Naive thymus-derived CD4-positive, alpha-beta T cell (primary cell): ENCODE data around the gene MAPKAPK2. TPM values are rescaled to one million over a fixed set of nuclear protein-coding genes. Genes with fewer than 3 reads are reported as not detected.
"Not testable (repeated sequence)": the region's sequence is repeated elsewhere in the genome, so short reads cannot be mapped to it uniquely, and the experiment has no call there.

Experiments used
- ATAC-seq: fragments of 150-1000 bp; cut with Tn5 transposase; 2 replicates; pipeline ENCODE4 v1.10.0; 2021; ENCODE audit warnings: mild to moderate bottlenecking, moderate library complexity
- CTCF ChIA-PET: fragments of 350-600 bp; sonication (Branson Sonifier 250); formaldehyde crosslinking; loops from one replicate; lab custom pipeline; 2021; ENCODE audit warnings: antibody characterized with exemption; lab: Charles Lee
- POLR2A ChIA-PET: fragments of 350-600 bp; sonication (Branson Sonifier 250); formaldehyde crosslinking; loops from one replicate; lab custom pipeline; 2021; ENCODE audit warnings: antibody characterized with exemption, inconsistent platforms; lab: Charles Lee
- DNase-seq, 9 donors: peaks; one replicate each; pipeline versions ENCODE4 v3.0.0 to v3.0.0-alpha.2; 2020 to 2022; ENCODE audit warnings: mixed read lengths in 1 of 9
- H3K27ac ChIP-seq: one replicate; pipeline ENCODE4 v1.7.0; 2013; ENCODE audit warnings: mild to moderate bottlenecking, low read depth, low read length, moderate library complexity
- H3K27me3 ChIP-seq, 2 donors: one replicate each; pipeline ENCODE4 v1.7.0; 2013; ENCODE audit warnings: low read length in 2 of 2, mild to moderate bottlenecking in 2 of 2, moderate library complexity in 2 of 2; ENCODE audit not compliant: control insufficient read depth in 2 of 2, insufficient read depth in 2 of 2
- H3K36me3 ChIP-seq, 3 experiments: 1 replicate in 2 of 3; 2 replicates in 1 of 3; pipeline ENCODE4 v1.7.0; 2013; ENCODE audit warnings: low read length in 3 of 3, mild to moderate bottlenecking in 3 of 3, moderate library complexity in 1 of 3; ENCODE audit not compliant: insufficient read depth in 3 of 3, control insufficient read depth in 2 of 3
- H3K4me1 ChIP-seq, 2 donors: one replicate each; pipeline ENCODE4 v1.7.0; 2013; ENCODE audit warnings: low read length in 2 of 2, mild to moderate bottlenecking in 2 of 2, moderate library complexity in 1 of 2; ENCODE audit not compliant: control insufficient read depth in 2 of 2, insufficient read depth in 2 of 2
- H3K4me3 ChIP-seq: 2 replicates; pipeline ENCODE4 v1.7.0; 2013; ENCODE audit warnings: mild to moderate bottlenecking, low read length
- H3K9me3 ChIP-seq, 3 experiments: 1 replicate in 2 of 3; 2 replicates in 1 of 3; pipeline ENCODE4 v1.7.0; 2013; ENCODE audit warnings: low read length in 3 of 3; ENCODE audit not compliant: control insufficient read depth in 2 of 3
- H3K27ac Mint-ChIP-seq, 9 donors: one replicate each; pipeline ENCODE4 v1.8.0; 2020 to 2022; ENCODE audit warnings: mixed read lengths in 9 of 9, mild to moderate bottlenecking in 8 of 9, moderate library complexity in 5 of 9, inconsistent platforms in 2 of 9
- H3K27me3 Mint-ChIP-seq, 5 donors: one replicate each; pipeline ENCODE4 v1.8.0; 2021 to 2022; ENCODE audit warnings: mixed read lengths in 5 of 5, mild to moderate bottlenecking in 1 of 5
- H3K36me3 Mint-ChIP-seq, 5 donors: one replicate each; pipeline ENCODE4 v1.8.0; 2020 to 2022; ENCODE audit warnings: mixed read lengths in 5 of 5, mild to moderate bottlenecking in 3 of 5, inconsistent platforms in 1 of 5
- H3K4me1 Mint-ChIP-seq, 7 donors: one replicate each; pipeline ENCODE4 v1.8.0; 2020 to 2022; ENCODE audit warnings: mixed read lengths in 7 of 7, mild to moderate bottlenecking in 3 of 7, inconsistent platforms in 1 of 7
- H3K4me3 Mint-ChIP-seq, 10 donors: one replicate each; pipeline ENCODE4 v1.8.0; 2020 to 2022; ENCODE audit warnings: mild to moderate bottlenecking in 10 of 10, mixed read lengths in 10 of 10, moderate library complexity in 6 of 10, inconsistent platforms in 2 of 10
- H3K9me3 Mint-ChIP-seq, 11 donors: one replicate each; pipeline ENCODE4 v1.8.0; 2020 to 2022; ENCODE audit warnings: mixed read lengths in 11 of 11, mild to moderate bottlenecking in 4 of 11, inconsistent platforms in 1 of 11, moderate library complexity in 1 of 11
- intact Hi-C, 2 donors: fragments of 100-400 bp; cut with micrococcal nuclease; formaldehyde crosslinking; loops; one replicate each; pipeline ENCODE4 v1.15.1; 2023
- polyA plus RNA-seq, 2 donors: library from polyadenylated mRNA; unstranded; fragments of 300-500 nt; fragmentation: Illumina TruSeq; gene quantifications; one replicate each; pipeline ENCODE4 v1.2.3, GENCODE V29; 2021
- total RNA-seq, 6 experiments: library from RNA in 5 of 6; stranded (reverse) in 5 of 6; gene quantifications; 1 replicate in 5 of 6; 2 replicates in 1 of 6; pipeline ENCODE4 v1.2.3 and lab custom pipeline; 2021 to 2026

MAPKAPK2 gene
- total and polyA plus RNA-seq, 7 experiments from 2014 or later, result 1.4 to 123 (median 53.2) TPM

DNA sequence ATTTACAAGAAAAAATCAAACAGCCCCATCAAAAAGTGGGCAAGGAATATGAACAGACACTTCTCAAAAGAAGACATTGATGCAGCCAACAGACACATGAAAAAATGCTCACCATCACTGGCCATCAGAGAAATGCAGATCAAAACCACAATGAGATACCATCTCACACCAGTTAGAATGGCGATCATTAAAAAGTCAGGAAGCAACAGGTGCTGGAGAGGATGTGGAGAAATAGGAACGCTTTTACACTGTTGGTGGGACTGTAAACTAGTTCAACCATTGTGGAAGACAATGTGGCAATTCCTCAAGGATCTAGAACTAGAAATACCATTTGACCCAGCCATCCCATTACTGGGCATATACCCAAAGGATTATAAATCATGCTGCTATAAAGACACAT lies 42.6 kb upstream of the MAPKAPK2 start:
- H3K9me3 ChIP-seq, H3K4me3 ChIP-seq, H3K27ac ChIP-seq, intact Hi-C loops, H3K4me3 Mint-ChIP-seq, H3K4me1 ChIP-seq, H3K36me3 Mint-ChIP-seq, H3K36me3 ChIP-seq, H3K27me3 ChIP-seq, ATAC-seq, H3K27me3 Mint-ChIP-seq, H3K4me1 Mint-ChIP-seq, DNase-seq, H3K9me3 Mint-ChIP-seq, H3K27ac Mint-ChIP-seq, POLR2A ChIA-PET: not testable (repeated sequence)
- CTCF ChIA-PET, result interaction anchor here (0.9 kb wide), 1 partner anchor 9 kb away, joined by 4 read pairs; no protein-coding TSS in a partner anchor

DNA sequence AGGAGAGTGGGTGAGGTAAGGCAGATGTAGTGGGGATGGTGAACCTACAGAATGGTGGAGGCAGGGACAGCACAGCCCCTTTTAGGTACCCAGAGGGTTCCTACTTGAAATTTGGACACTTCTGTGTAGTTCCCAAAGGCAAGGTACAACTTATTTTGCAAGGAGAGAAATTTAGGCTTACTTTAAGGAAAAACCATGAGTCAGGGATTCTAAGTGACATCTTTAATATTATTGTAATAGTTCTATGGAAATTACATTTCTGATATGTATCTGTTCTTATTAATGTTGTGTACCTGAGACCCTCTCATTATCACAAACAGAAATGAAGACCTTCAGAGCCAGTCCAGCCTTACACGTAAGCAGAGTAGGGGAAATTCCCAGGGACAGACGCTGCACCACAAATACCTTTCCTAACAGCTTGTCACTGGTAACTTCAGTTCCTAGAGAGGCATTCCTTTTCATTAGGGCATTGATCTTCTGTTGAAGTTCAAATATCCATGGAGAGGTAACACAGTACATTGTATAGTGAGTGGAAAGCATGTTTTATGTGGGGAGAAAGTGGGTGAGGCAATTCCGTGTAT lies 41.5 kb upstream of the MAPKAPK2 start:
- H3K4me3 Mint-ChIP-seq, result no peak overlapping the region
- ChIA-PET POLR2A (no interaction called here), CTCF (interaction anchor here (1.6 kb wide), 1 partner anchor 20 kb away, joined by 4 read pairs; no protein-coding TSS in a partner anchor)
- DNase-seq, result no peak
- Histone ChIP-seq H3K27ac (no peak overlapping the region), H3K4me1 (no peaks in the 10 kb centered on the region), H3K27me3 (no peaks in the 10 kb centered on the region), H3K9me3 (no peaks in the 10 kb centered on the region), H3K36me3 (no peaks in the 10 kb centered on the region), H3K4me3 (no peak overlapping the region)
- peaks cover 0 to 4% (median 0%) of the 10 kb centered on the region in 5 donors for H3K27me3 Mint-ChIP-seq
- no peak for ATAC-seq
- H3K27ac Mint-ChIP-seq, result no peak overlapping the region
- no peaks in the 10 kb centered on the region for H3K9me3 Mint-ChIP-seq
- H3K4me1 Mint-ChIP-seq, result no peaks in the 10 kb centered on the region
- intact Hi-C loops, result no loop called here
- H3K36me3 Mint-ChIP-seq, result peaks cover 0 to 13% (median 0%) of the 10 kb centered on the region in 5 donors

DNA sequence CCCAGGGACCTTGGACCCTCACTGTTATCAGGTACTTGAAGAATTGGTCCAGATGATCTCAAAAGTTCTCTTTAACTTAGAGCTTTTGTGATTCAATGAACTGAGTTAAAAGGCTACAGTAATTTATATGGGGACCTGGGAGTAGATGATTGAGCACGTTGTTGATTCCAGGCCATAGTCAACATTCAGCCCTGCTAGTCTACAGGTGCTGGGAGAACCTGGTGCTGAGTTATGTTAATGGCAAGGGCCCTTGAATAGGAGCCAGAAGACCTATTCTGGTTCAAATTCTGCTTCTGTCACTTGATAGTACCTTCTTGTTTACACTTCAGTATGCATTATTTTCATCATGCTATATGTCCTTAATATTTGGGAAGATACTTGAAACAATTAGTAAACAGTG lies 38.2 kb upstream of the MAPKAPK2 start:
- H3K4me1 ChIP-seq, result no peaks in the 10 kb centered on the region
- no peaks in the 10 kb centered on the region for H3K36me3 ChIP-seq
- Mint-ChIP-seq H3K27ac (no peak overlapping the region), H3K9me3 (no peaks in the 10 kb centered on the region), H3K4me3 (no peak overlapping the region), H3K36me3 (peaks cover 0 to 22% (median 0%) of the 10 kb centered on the region in 5 donors), H3K4me1 (no peaks in the 10 kb centered on the region), H3K27me3 (peaks cover 0 to 4% (median 0%) of the 10 kb centered on the region in 5 donors)
- CTCF ChIA-PET, result interaction anchor here (0.6 kb wide), 1 partner anchor 203 kb away, joined by 3 read pairs; no protein-coding TSS in a partner anchor
- H3K4me3 ChIP-seq, result no peak overlapping the region
- H3K27me3 ChIP-seq, result no peaks in the 10 kb centered on the region
- POLR2A ChIA-PET, result no interaction called here
- intact Hi-C loops, result no loop called here
- H3K9me3 ChIP-seq, result no peaks in the 10 kb centered on the region
- no peak overlapping the region for H3K27ac ChIP-seq
- DNase-seq (no peak), ATAC-seq (no peak)

DNA sequence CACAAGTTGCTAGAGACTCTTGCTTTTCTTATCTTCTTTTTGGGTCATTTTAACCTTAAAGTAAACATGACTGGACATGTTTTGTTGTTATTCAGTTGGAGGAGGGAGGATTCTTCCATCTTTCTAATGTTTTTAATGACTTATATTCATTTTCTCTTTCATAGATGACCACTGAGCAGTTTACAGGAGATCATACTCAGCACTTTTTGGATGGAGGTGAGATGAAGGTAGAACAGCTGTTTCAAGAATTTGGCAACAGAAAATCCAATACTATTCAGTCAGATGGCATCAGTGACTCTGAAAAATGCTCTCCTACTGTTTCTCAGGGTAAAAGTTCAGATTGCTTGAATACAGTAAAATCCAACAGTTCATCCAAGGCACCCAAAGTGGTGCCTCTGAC lies 37.5 kb upstream of the MAPKAPK2 start:
- no peaks in the 10 kb centered on the region for H3K9me3 Mint-ChIP-seq
- H3K4me1 Mint-ChIP-seq, result no peaks in the 10 kb centered on the region
- DNase-seq, result no peak
- H3K4me3 Mint-ChIP-seq, result no peak overlapping the region
- H3K27me3 Mint-ChIP-seq, result peaks cover 0 to 4% (median 0%) of the 10 kb centered on the region in 5 donors
- intact Hi-C loops, result no loop called here
- no peak overlapping the region for H3K27ac ChIP-seq
- H3K36me3 Mint-ChIP-seq, result peaks cover 0 to 26% (median 0%) of the 10 kb centered on the region in 5 donors
- no peaks in the 10 kb centered on the region for H3K36me3 ChIP-seq
- CTCF ChIA-PET, result interaction anchor here (0.6 kb wide), 1 partner anchor 792 kb away, joined by 3 read pairs; no protein-coding TSS in a partner anchor
- POLR2A ChIA-PET, result no interaction called here
- H3K27ac Mint-ChIP-seq, result no peak overlapping the region
- H3K27me3 ChIP-seq, result no peaks in the 10 kb centered on the region
- no peaks in the 10 kb centered on the region for H3K4me1 ChIP-seq
- H3K9me3 ChIP-seq, result no peaks in the 10 kb centered on the region
- H3K4me3 ChIP-seq, result no peak overlapping the region
- ATAC-seq, result no peak

- intact Hi-C loops, result no loop called here
These were observed 35.3 kb upstream of the MAPKAPK2 start for GRCh38 chr1:206649261-206649921.

DNA sequence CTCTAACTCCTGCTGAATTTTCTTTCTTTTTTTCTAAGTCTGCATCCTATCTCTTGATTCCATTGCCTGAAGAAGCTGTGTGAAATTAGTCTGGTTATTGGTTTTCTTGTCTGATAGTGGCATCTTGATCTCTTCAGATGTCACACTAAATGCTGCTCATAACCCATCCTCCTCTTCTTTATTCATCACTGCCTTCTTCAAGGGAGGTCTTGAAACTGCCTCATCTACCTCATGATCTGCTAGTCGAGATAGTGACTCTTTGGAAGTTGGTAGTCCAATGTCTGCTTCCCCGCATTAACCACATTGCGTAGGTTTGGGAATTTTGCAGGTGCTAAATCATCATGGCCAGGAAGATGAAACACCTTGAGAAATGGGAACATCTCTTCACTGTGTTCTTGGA lies 33.7 kb upstream of the MAPKAPK2 start:
- Mint-ChIP-seq H3K9me3 (no peaks in the 10 kb centered on the region), H3K27me3 (no peaks in the 10 kb centered on the region), H3K4me3 (no peak overlapping the region), H3K4me1 (no peaks in the 10 kb centered on the region), H3K27ac (no peak overlapping the region), H3K36me3 (peaks cover 0 to 26% (median 0%) of the 10 kb centered on the region in 5 donors)
- Histone ChIP-seq H3K9me3 (no peaks in the 10 kb centered on the region), H3K36me3 (no peaks in the 10 kb centered on the region), H3K27ac (no peak overlapping the region), H3K4me1 (no peaks in the 10 kb centered on the region), H3K4me3 (no peak overlapping the region), H3K27me3 (no peaks in the 10 kb centered on the region)
- no peak for ATAC-seq
- POLR2A ChIA-PET, result no interaction called here
- CTCF ChIA-PET, result no interaction called here
- DNase-seq, result no peak
- intact Hi-C loops, result no loop called here

More at GRCh38 chr1:206649261-206649921, 35.3 kb upstream of the MAPKAPK2 start:
- Histone ChIP-seq H3K27me3 (no peaks in the 10 kb centered on the region), H3K4me3 (no peak overlapping the region), H3K27ac (no peak overlapping the region), H3K36me3 (no peaks in the 10 kb centered on the region), H3K9me3 (no peaks in the 10 kb centered on the region), H3K4me1 (no peaks in the 10 kb centered on the region)
- no peak overlapping the region for H3K27ac Mint-ChIP-seq
- no peaks in the 10 kb centered on the region for H3K27me3 Mint-ChIP-seq
- peaks cover 0 to 26% (median 0%) of the 10 kb centered on the region in 5 donors for H3K36me3 Mint-ChIP-seq
- POLR2A ChIA-PET, result no interaction called here
- CTCF ChIA-PET, result interaction anchor here (0.8 to 1.9 kb wide), 4 partner anchors 9 to 333 kb away, joined by 3 to 11 read pairs (median 4); no protein-coding TSS in a partner anchor
- H3K9me3 Mint-ChIP-seq, result no peaks in the 10 kb centered on the region
- ATAC-seq, result no peak
- H3K4me3 Mint-ChIP-seq, result no peak overlapping the region
- no peaks in the 10 kb centered on the region for H3K4me1 Mint-ChIP-seq
- no peak for DNase-seq
